ENCODE data around the gene ADD1.
A peak's percentile ranks its signal among the peaks of the same experiment; 100 is the strongest.
"Not testable (repeated sequence)": the region's sequence is repeated elsewhere in the genome, so short reads cannot be mapped to it uniquely, and the experiment has no call there.

ADD1 gene

GRCh38 chr4:2911868-2912267, 68.2 kb downstream of the ADD1 start:
- in situ Hi-C loops (cut with HindIII; ENCODE audit: low sequenced_read_pairs), result no loop called here
- no peak for DNase-seq (ENCODE audit: low read depth, low spot score)
- H3K4me3 ChIP-seq (ENCODE audit: low read depth, low read length), result no peak overlapping the region
- TF ChIP-seq CTCF (IDR thresholded peaks at IDR 0.05; ENCODE audit: low read depth, low read length), result no peak

- no peak for TF ChIP-seq CTCF (IDR thresholded peaks at IDR 0.05; ENCODE audit: low read depth, low read length)
- no peak for DNase-seq (ENCODE audit: low read depth, low spot score)
- H3K4me3 ChIP-seq (ENCODE audit: low read depth, low read length), result no peak overlapping the region
- in situ Hi-C loops (cut with HindIII; ENCODE audit: low sequenced_read_pairs), result no loop called here
Observed at GRCh38 chr4:2913168-2913567, 69.5 kb downstream of the ADD1 start.

- no peak overlapping the region for H3K4me3 ChIP-seq (ENCODE audit: low read depth, low read length)
- no peak for TF ChIP-seq CTCF (IDR thresholded peaks at IDR 0.05; ENCODE audit: low read depth, low read length)
- no peak for DNase-seq (ENCODE audit: low read depth, low spot score)
- in situ Hi-C loops (cut with HindIII; ENCODE audit: low sequenced_read_pairs), result no loop called here
Observed at GRCh38 chr4:2914256-2915126, 70.8 kb downstream of the ADD1 start.

- no peak for DNase-seq (ENCODE audit: low read depth, low spot score)
- H3K4me3 ChIP-seq (ENCODE audit: low read depth, low read length), result no peak overlapping the region
- TF ChIP-seq CTCF (IDR thresholded peaks at IDR 0.05; ENCODE audit: low read depth, low read length), result no peak
- in situ Hi-C loops (cut with HindIII; ENCODE audit: low sequenced_read_pairs), result no loop called here
Observed at GRCh38 chr4:2915789-2916188, 72.1 kb downstream of the ADD1 start.

- in situ Hi-C loops (cut with HindIII; ENCODE audit: low sequenced_read_pairs); H3K4me3 ChIP-seq (ENCODE audit: low read depth, low read length); DNase-seq (ENCODE audit: low read depth, low spot score): not testable (repeated sequence)
Observed at GRCh38 chr4:2916696-2917095, 73.1 kb downstream of the ADD1 start.

GRCh38 chr4:2918300-2918699, 74.7 kb downstream of the ADD1 start:
- H3K4me3 ChIP-seq (ENCODE audit: low read depth, low read length); in situ Hi-C loops (cut with HindIII; ENCODE audit: low sequenced_read_pairs): not testable (repeated sequence)

GRCh38 chr4:2918714-2919113, 75.1 kb downstream of the ADD1 start:
- in situ Hi-C loops (cut with HindIII; ENCODE audit: low sequenced_read_pairs); DNase-seq (ENCODE audit: low read depth, low spot score); H3K4me3 ChIP-seq (ENCODE audit: low read depth, low read length): not testable (repeated sequence)

More at GRCh38 chr4:2918300-2918699, 74.7 kb downstream of the ADD1 start:
- DNase-seq (ENCODE audit: low read depth, low spot score), result not testable (repeated sequence)

GRCh38 chr4:2922453-2923101, 78.9 kb downstream of the ADD1 start:
- H3K4me3 ChIP-seq (ENCODE audit: low read depth, low read length); in situ Hi-C loops (cut with HindIII; ENCODE audit: low sequenced_read_pairs): not testable (repeated sequence)
- DNase-seq (ENCODE audit: low read depth, low spot score), result peak; percentile 77

Data from astrocyte of the spinal cord (primary cell).